DMS153 treated with DMSO at 0.1 percent for 48 hours (cell line): Measurements from ENCODE around the gene HOXA13.

ENCODE experiments used
- DNase-seq: peaks from one replicate; lab custom pipeline; 2025; ENCODE audit not compliant: unreplicated experiment; lab: John Stamatoyannopoulos, UW

Gene HOXA13

DNA sequence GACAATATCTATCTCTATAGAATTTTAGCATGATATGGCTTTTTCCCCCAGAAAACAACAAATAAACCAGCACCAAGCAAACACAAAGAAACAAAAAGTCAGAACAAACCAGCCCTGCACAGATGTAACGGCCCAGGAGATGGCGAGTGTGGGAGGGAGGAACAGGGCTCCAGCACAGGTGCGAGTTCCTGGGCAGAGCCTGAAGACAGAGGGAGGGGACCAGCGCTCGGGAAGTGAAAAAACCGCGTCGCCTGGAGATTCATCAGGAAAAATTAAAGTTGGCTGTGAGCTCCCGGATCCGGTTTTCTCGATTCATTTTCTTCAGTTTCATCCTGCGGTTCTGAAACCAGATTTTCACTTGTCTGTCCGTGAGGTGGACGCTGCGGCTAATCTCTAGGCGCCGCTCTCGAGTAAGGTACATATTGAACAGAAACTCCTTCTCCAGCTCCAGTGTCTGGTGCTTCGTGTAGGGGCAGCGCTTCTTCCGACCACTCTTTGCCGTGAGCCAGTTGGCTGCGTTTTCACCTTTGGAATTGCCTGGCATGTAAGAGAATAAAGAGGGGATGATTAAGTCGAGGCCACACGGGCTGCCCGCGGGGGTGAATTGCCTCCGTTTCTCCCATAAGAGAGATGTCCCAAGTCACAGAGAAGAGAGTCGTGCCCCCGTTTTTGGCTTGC lies 28.1 kb downstream of the HOXA13 start:
- DNase-seq, result peak; percentile 72

DNA sequence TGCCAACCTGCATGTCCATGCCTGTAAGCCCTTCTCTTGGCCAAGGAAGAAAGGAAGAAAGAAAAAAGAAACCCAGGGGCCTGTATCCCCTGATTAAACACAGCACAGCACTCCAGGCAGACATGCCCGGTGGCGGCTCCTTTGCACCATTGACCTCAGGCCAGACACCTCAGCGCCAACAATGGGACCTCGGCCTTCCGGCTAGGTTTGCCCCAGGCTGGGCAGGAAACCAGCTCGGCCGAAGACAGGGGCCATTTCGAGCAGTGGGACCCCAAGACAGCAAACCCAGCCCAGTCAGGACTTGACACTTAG lies 28.6 kb downstream of the HOXA13 start:
- DNase-seq, result peak; percentile 59

DNA sequence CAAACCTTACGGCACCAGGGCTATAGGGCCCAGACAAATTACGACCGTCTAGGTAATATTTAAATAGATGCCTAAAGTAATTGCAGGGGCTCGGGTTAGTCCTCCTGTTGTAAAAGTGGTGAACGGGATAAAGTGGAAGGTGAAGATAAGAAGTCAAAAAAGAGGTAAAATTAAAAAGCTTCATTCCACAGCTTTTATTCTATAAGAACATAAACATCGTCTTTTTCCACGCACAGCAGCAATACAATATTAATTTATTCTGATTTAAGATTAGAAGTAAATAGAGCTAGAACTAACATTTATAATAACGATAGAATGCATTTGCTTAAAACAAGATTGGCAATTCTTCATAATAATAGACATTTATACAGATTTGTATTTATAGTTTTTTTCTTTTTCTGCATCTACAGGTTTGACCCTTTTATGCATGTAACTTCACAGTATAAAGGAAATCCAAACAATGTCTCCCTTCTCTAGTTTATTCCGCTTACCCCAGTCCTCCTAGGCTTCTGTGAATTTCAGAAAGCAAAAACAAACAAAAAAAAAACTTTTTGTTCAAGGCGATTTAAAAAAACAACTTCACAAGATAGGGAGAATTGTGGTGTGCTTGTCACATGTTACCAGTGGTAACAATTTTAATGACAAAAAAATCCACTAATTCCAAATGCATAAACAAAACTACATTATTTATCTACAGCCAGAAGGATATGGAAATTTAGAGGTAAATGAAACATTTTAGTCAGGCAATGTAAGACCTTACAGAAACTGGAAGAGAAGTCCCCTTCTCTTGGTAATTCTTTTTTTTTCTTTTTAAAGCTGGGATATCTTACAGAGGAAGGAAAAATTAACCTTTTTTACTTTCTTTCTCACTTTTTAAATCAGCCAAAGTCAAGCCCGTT lies 29.2 kb downstream of the HOXA13 start:
- peak; percentile 77 for DNase-seq

DNA sequence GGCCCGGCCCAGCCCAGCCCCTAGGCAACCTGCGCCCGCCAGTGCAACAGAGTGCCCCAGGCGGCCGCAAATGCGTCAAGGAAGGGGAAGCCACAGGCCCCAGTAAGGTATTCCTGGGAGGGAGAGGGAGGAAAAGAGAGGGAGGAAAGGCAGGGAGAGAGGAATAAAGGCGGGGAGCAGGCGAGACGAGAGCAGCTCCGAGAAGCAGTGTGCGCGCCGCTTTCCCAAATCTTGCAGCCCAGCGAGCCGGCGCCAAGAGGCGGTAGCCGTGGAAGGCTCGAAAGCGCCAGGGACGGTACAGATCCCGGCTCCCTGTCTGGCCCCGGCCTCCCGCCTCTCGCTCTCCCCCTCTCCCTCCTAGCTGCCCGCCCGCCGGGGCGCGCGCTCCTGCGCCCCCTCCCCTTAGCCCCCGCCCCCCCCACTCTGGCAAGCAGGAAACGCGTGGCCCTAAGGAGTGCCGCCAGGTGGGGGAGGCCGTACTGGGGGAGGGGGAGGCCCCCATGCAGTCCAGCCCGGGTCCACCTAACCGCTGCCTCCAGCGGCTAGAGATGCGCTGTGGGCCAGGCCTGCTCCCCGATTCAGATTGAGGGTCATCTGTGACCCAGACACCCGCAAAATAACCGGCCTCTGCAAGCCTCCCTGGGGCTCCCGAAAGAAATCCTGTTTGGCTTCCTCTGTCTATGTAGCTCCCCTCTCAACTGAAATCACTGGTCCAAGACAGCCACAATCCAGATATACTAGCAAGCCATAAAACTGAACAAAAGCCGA lies 30.0 kb downstream of the HOXA13 start:
- peak; percentile 81 for DNase-seq

DNA sequence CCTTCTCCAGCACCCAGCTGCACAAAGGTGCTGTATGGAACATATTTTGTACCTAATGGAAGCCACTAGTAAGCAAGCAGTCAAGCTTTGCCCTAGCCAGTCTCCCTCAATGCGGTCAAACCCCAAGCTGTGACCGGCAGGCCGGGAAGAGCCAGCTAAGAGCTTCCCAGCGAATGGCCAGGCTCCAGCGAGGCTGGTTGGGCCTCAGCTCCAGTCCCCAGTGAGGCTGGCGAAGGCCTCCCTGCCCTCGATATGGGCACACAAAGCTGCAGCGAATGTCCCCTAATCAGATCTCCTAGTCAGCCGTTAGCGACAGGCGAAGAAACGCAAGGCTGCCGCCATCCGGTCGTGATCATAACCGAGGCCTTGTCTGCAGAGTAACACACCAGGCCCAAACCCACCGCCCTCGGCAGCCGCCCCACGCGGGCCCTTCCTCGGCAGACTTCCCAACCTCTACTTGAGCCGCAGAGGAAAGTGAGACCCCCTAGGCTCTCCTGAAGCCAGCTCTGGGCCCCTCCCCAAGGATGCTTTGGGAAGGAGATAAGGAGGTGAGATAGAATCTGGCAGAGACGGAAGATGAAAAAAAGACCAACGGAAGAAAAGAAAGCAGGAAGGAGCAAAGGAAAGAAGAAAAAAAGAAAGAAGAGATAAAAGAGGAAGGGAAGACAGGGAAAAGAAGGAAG lies 31.5 kb downstream of the HOXA13 start:
- DNase-seq, result no peak

DNA sequence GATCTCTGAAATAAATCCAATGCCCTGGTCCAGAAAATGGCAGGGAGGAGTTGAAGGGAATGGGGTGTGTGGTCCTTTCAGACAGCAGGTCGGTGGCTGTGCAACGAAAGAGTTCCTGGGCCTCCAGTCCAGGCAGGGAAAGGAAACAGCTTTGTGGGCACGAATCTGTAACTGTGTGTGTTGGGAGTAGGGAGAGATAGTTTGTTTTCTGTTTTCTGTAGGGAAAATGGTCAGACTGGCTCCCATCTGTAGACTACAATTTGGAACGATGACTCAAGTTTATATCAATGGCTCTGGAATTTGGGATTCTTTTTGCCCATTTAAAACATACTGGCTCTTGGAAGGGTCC lies 32.0 kb downstream of the HOXA13 start:
- DNase-seq, result no peak

DNA sequence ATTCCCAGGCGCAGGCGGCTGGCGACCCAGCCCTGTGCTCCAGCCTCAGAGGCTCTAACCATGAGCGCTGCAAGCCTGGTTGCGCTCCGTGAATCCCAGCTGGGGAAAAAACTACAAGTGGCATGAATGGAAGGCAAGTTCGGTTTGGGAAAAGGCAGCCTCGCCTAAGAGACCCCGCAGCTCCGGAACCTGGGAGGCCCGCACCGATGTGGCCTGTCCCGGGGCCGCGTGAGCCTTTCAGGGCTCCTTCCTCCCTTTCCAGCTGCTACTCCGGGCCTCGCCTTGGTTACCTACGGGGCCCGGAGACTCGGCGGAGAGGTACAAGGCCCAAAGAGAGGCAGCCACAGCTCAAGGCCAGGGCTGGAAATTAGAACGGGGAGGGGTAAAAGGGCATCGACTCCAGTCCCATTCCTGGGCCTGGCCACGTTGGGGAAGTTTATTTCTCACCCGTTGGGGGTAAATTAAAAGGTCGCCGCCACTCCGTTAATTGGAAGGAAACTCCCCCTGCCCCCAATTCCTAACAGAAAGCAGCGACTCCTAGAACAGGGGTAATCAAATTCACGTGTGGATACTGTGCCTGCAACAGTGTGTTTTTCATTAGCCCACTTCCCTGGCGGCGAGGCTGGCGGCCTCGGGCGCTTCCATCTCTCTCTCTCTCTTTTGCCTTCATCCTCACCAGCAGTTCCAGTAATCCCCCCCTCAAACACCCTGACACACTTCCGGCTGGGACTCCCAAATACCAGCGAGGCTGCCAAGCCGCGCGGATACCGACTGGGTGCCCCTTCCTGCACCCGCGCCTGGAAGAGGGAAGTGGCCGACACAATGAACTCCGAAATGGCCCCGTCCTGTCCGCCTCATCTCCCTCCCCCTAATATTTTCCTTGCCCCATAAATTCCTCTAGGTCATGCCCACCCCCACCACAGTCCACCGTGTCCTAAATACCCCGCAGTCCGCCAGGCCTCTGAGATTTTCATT lies 33.1 kb downstream of the HOXA13 start:
- DNase-seq, result no peak

DNA sequence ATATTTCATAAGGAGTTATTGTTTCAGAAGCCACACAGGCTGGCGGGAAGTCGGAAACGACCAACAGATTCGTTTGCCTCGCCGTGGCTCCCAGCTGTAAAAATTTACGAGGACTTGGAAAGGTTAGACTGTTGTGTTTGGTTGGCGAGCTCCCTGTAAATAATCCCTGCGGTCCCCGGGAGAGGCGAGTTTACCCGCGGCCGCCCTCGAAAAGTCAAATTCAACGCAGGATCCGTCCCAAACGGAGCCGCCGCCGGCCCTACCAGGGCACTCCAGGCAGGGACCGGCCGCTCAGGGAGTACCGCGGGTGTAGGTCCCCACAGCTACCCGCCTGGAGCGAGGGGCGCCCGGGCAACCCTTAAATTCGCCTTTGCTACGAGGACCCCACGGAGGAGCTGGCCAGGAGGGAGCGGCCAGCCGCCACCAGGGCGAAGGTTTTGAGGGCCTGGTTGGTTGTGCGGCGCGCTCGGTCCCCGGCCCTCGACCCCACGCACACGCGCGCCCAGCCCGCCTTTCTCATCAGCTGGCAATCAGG lies 33.8 kb downstream of the HOXA13 start:
- DNase-seq, result no peak

DNA sequence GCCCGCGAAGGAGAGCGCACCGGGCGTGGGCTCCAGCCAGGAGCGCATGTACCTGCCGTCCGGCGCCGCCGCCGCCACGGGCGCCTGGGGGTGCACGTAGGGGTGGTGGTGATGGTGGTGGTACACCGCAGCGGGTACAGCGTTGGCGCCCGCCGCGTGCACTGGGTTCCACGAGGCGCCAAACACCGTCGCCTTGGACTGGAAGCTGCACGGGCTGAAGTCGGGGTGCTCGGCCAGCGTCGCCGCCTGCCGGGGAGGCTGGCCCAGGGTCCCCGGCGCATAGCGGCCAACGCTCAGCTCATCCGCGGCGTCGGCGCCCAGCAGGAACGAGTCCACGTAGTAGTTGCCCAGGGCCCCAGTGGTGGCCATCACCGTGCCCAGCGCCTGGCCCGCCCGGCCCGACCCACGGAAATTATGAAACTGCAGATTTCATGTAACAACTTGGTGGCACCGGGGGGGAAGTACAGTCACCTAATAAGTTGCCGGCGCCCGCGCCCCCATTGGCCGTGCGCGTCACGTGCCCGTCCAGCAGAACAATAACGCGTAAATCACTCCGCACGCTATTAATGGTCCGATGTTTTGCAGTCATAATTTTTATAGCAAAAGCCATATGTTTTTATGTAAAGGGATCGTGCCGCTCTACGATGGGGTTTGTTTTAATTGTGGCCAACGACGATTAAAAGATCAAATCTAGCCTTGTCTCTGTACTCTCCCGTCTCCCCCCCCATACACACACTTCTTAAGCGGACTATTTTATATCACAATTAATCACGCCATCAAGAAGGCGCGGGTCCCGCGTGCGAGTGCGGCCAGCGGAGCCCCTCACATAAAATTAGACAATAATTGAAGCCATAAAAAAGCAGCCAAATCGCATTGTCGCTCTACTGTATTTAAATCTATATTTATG lies 34.5 kb downstream of the HOXA13 start, which contains the start of gene HOXA9:
TSS of gene HOXA9 (minus strand) at position 449 of the 907 bp plus-strand sequence. CDS start at position 369, 80 bp downstream.
- DNase-seq, result no peak

DNA sequence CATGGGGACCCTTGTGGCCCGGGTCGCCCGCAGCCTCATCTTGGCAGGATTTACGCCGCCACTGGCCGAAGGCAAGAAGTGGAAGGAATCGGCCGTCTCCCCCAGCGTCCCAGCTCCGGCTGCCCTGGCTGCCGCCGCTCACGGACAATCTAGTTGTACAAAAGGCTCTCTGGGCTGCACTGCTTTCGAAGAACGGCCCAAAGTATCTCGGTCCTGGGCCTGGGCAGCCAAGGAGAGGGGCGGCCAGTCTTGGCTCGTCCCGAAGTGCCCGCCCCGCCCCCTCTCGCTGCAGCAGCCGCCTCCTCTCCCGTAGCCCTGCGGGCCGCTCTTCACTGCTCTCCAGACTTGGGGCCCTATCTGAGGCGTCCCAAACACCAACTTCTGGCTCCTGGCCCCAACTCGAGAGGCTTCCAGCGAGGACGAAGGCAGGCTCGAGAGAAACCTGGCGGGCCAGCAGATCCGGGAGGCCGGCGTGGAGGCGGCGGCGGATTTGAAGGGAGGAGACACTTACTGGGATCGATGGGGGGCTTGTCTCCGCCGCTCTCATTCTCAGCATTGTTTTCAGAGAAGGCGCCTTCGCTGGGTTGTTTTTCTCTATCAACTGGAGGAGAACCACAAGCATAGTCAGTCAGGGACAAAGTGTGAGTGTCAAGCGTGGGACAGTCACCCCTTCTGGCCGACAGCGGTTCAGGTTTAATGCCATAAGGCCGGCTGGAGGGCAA lies 35.4 kb downstream of the HOXA13 start:
- DNase-seq, result no peak

DNA sequence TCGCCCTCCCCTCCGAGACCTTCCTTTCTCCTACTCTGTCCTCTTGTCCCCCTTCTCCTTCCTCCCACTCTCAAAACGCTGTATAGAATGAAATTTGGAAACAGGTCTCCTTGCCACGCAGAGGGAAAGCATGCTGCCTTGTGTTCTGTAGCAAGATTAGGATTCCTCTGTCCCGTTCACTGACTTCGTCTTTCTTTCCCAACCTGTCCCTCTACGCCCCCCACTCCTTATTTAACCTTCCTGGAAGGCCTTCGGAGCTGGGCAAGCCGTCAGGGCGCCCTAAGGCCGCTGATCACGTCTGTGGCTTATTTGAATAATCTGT lies 35.9 kb downstream of the HOXA13 start:
- no peak for DNase-seq

DNA sequence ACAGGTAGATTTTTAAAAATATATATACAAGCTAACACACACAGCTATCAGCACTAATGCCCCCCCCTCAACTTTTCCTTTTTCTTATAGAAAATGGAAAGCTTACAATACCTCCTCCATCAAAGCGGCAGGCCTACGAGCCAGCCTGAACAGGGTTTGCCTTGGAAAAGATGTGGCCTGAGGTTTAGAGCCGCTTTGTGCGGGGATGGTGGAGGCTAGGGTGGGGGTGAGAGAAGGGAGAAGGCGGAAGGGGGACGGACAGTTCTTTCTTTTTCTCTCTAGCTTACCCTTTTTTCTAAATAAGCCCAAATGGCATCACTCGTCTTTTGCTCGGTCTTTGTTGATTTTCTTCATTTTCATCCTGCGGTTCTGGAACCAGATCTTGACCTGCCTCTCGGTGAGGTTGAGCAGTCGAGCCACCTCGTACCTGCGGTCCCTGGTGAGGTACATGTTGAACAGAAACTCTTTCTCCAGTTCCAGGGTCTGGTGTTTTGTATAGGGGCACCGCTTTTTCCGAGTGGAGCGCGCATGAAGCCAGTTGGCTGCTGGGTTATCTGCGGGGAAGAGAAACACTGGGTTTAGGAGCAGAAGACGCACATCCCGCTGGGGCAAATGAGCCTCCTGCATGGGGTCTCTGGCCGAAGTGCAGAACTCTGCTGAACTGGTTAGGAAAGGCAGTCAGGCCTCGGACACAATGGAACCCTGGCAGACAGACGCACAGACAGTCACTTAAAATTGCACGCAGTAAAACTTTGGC lies 36.4 kb downstream of the HOXA13 start:
- no peak for DNase-seq

DNA sequence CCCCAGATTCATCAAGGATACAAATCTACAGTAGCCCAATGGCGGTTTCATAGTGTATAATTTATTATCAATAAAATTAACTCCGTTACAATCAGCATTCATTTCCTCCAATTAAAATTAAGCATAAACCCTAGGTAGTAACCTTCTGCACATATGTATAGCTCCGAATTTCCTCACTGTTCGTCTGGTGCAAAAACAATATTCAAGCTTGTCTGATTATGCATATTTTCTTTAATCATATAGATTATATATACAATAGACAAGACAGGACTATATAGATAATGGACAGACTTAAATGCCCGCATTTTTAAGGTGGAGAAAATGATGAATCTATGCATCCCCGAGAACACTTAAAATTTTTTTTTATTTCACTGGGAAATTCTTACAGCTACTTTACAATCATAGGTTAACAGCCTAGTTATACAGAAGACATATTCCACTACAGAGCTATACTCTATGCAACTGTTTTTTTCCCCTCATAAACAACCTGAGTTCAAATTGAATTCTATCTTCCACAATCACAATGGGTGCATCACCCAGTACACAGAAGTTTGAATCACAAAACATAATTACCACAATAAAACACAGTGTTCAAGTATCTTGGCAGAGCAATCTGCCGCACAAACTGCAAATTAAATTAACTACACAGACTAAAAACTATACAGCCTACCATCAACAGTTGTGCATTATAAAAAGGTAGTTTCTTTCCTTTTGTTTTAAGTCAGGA lies 37.2 kb downstream of the HOXA13 start:
- no peak for DNase-seq

DNA sequence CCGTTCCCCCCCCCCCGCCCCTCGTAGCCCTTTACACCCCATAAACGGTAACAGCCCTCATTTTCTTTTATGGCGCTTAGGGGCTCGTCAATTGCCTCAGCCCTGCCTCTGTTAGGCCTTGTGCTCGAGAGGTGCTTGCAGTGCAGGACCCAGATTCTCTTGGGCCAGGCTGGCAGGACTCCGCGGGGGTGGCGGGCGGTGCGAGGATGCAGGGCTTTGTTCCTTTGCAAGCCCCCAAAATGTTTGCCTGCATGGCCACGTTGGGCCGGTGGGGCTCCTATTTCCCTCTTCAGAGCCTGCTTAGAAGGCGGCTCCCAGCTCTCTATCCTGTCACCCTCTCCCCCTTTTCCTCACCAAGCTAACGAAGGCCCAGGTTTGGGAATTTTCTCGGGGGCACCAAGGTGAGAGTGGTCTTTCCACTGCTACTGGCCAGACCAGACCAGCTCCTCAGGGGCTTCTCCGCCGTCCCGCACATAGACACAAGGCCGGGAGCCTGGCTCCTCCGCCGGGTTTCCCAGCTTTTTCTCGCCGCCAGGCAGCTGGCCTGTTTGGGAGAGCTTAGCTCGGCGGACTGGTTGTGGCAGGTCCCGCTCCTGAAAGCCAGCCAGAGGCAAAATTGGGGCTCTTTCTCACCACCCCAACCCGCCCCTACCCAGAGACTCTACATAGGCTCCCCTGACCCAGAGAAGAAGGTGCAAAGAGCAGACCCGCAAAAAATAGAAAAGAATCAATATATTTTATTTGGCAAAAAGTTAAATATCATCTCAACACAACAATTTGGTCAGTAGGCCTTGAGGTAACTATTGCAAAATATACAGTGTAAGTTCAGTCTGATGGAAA lies 38.0 kb downstream of the HOXA13 start:
- DNase-seq, result no peak

DNA sequence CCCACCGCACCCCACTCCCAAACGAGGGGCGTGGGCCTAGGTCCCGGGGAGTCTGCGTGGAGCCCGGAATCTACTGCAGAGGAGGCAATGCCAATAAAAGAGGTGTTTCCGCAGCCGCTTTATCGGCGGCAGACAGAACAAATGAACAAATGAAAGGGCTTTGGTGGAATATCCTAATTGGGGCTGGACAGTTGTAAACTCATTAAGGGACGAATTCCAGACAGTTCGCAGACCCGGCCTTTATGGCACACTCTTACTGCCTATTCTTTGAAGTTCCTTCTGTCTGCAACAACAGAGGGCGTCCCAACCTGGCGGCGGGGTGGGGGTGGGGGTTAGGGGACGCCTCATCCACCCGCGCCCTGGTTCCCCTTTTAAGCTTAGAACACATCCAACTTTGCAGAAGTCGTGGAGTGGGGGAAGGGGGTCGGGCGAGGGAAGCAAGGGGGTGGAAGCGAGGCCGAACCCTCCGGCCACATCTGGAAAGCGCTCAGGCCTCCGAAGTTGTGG lies 38.6 kb downstream of the HOXA13 start:
- DNase-seq, result no peak
